ENCODE data around the gene RPL10A. TPM values are rescaled to one million over a fixed set of nuclear protein-coding genes. Genes with fewer than 3 reads are reported as not detected.

RPL10A gene
- total and polyA plus RNA-seq, 2 of the 8 experiments (the other 6 are each of a cell fraction or from before 2014, with no cell fraction given) = 1,893 to 2,948 TPM

DNA sequence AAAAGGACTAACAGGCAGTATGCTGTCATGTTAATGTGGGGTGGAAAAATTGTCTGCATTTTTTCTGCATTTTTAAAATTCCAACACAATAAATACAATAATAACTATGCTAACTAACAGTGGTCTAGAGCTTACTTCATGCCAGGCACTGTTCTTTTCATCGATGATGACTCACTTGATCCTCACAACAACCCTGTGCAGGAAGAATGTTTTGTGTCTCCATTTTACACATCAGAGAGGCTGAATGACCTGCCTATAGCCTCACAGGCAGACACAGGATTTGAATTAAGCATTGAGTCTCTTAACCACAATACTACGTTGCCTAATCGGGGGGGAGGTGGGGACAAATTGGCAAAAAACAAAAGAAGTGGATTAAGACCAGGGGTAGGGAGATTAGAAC lies 42.9 kb upstream of the RPL10A start:
- Histone ChIP-seq H3K4ac (replicated peaks; ENCODE audit: insufficient read length, low read depth, low read length) (no peak overlapping the region), H4K20me1 (replicated peaks in 1 of 2; ENCODE audit: control insufficient read depth in 1 of 2, insufficient read depth in 2 of 2, low read length in 2 of 2) (no peaks in the 10 kb centered on the region), H3K9me3 (ENCODE audit: insufficient read depth in 2 of 2, low read depth in 1 of 2, low read length in 1 of 2) (no peaks in the 10 kb centered on the region), H3K56ac (replicated peaks; ENCODE audit: insufficient read length, low read depth, low read length) (no peak overlapping the region), H3K27me3 (replicated peaks in 1 of 4; ENCODE audit: control insufficient read depth in 3 of 4, extremely low read depth in 1 of 4, insufficient read depth in 3 of 4, low read length in 3 of 4) (no peaks in the 10 kb centered on the region), H3K23ac (ENCODE audit: insufficient read length) (no peak overlapping the region), H2AFZ (ENCODE audit: low read length) (no peak overlapping the region), H3K27ac (ENCODE audit: low read depth, low read length) (0 out of 2 replicates have a peak overlapping the region, but pooled peaks have one; percentile 9), H3K4me3 (ENCODE audit: extremely low read depth in 1 of 4, insufficient read depth in 2 of 4, low read depth in 3 of 4, low read length in 4 of 4) (no peak overlapping the region), H2BK20ac (ENCODE audit: low read length) (no peak overlapping the region), H3K79me1 (ENCODE audit: low read depth, low read length) (no peaks in the 10 kb centered on the region), H3K9ac (replicated peaks in 1 of 4; ENCODE audit: extremely low read depth in 1 of 4, low read depth in 3 of 4, low read length in 3 of 4) (no peak overlapping the region), H4K8ac (ENCODE audit: extremely low read depth, insufficient read depth, low read length) (no peak overlapping the region), H4K91ac (replicated peaks; ENCODE audit: insufficient read length, low read length) (no peak overlapping the region), H2AK5ac (ENCODE audit: low read depth, low read length) (0 out of 2 replicates have a peak overlapping the region, but pooled peaks have one; percentile 29), H3K36me3 (ENCODE audit: control insufficient read depth in 2 of 4, insufficient read depth in 4 of 4, low read length in 3 of 4) (peaks cover 0 to 4% (median 0%) of the 10 kb centered on the region in 4 experiments; a peak in 1 of 8 replicates), H3K14ac (ENCODE audit: insufficient read length) (no peak overlapping the region), H2BK120ac (replicated peaks; ENCODE audit: low read depth, low read length) (no peak overlapping the region), H2BK5ac (ENCODE audit: low read depth, low read length) (peak overlapping the region; percentile 22), H2BK15ac (ENCODE audit: low read length) (no peak overlapping the region), H3K4me1 (replicated peaks in 1 of 4; ENCODE audit: control insufficient read depth in 3 of 4, insufficient read depth in 4 of 4, low read length in 3 of 4) (peaks cover 6 to 28% (median 16%) of the 10 kb centered on the region in 4 experiments), H2BK12ac (ENCODE audit: low read depth, low read length) (0 out of 2 replicates have a peak overlapping the region, but pooled peaks have one; percentile 64), H3K79me2 (ENCODE audit: control insufficient read depth in 1 of 2, insufficient read depth in 2 of 2, low read length in 2 of 2) (no peaks in the 10 kb centered on the region), H3K23me2 (ENCODE audit: low read depth, low read length) (no peaks in the 10 kb centered on the region), H3K4me2 (ENCODE audit: insufficient read depth in 1 of 2, low read depth in 2 of 2, low read length in 2 of 2) (no peak overlapping the region; a peak in 1 of 4 replicates), H4K5ac (ENCODE audit: insufficient read length, low read depth, low read length) (no peak overlapping the region), H3K18ac (ENCODE audit: extremely low read depth, low read length) (no peak overlapping the region)
- FAIRE-seq = no peak
- 92% methylated on average over 3 of the region's 3 CpGs; no CpG with 5 or more reads in 1 of the 2 experiments for WGBS, 2 experiments (ENCODE audit: extremely low coverage in 1 of 2, insufficient coverage in 1 of 2, insufficient read length in 1 of 2, insufficient replicate concordance in 2 of 2, low coverage in 1 of 2, low lambda C conversion rate in 2 of 2, missing lambda C conversion rate in 1 of 2)
- TF ChIP-seq SIRT6 (IDR thresholded peaks at IDR 0.05; ENCODE audit: low read length) (no peak), SIN3A (conservative IDR thresholded peaks at IDR 0.05 in 1 of 2, IDR thresholded peaks at IDR 0.05 in 1 of 2; ENCODE audit: low read depth in 1 of 2, low read length in 2 of 2) (no peak), PHF8 (conservative IDR thresholded peaks at IDR 0.05; ENCODE audit: low read depth, low read length) (no peak), CHD1 (IDR thresholded peaks at IDR 0.05; ENCODE audit: low read depth, low read length) (no peak), TEAD4 (IDR thresholded peaks at IDR 0.05; ENCODE audit: low read depth, low read length) (no peak), RNF2 (IDR thresholded peaks at IDR 0.05; ENCODE audit: borderline replicate concordance, low read depth, low read length, missing control alignments, poor library complexity, severe bottlenecking) (no peak), NANOG (IDR thresholded peaks at IDR 0.05; ENCODE audit: insufficient read depth, low read depth, low read length, poor library complexity, severe bottlenecking) (no peak)
- TF ChIP-seq, protein P1, sequence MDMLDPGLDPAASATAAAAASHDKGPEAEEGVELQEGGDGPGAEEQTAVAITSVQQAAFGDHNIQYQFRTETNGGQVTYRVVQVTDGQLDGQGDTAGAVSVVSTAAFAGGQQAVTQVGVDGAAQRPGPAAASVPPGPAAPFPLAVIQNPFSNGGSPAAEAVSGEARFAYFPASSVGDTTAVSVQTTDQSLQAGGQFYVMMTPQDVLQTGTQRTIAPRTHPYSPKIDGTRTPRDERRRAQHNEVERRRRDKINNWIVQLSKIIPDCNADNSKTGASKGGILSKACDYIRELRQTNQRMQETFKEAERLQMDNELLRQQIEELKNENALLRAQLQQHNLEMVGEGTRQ (IDR thresholded peaks at IDR 0.05; ENCODE audit: low read length) = no peak
- TF ChIP-seq, protein P2, sequence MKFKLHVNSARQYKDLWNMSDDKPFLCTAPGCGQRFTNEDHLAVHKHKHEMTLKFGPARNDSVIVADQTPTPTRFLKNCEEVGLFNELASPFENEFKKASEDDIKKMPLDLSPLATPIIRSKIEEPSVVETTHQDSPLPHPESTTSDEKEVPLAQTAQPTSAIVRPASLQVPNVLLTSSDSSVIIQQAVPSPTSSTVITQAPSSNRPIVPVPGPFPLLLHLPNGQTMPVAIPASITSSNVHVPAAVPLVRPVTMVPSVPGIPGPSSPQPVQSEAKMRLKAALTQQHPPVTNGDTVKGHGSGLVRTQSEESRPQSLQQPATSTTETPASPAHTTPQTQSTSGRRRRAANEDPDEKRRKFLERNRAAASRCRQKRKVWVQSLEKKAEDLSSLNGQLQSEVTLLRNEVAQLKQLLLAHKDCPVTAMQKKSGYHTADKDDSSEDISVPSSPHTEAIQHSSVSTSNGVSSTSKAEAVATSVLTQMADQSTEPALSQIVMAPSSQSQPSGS (IDR thresholded peaks at IDR 0.05; ENCODE audit: low read length) = no peak
- ChIA-PET POLR2A (ENCODE audit: partially characterized antibody) (no interaction called here), CTCF (ENCODE audit: partially characterized antibody) (interaction anchor here (1.0 to 15.8 kb wide), 7 partner anchors 5 to 125 kb away, joined by 3 to 138 read pairs (median 6); partner anchors contain the start of gene PPARD)
- DNase-seq (ENCODE audit: low read depth in 1 of 2, low spot score in 2 of 2) = no peak

All from H1 (cell line).